ENCODE results near the gene RNF112.

The RNF112 gene

DNA sequence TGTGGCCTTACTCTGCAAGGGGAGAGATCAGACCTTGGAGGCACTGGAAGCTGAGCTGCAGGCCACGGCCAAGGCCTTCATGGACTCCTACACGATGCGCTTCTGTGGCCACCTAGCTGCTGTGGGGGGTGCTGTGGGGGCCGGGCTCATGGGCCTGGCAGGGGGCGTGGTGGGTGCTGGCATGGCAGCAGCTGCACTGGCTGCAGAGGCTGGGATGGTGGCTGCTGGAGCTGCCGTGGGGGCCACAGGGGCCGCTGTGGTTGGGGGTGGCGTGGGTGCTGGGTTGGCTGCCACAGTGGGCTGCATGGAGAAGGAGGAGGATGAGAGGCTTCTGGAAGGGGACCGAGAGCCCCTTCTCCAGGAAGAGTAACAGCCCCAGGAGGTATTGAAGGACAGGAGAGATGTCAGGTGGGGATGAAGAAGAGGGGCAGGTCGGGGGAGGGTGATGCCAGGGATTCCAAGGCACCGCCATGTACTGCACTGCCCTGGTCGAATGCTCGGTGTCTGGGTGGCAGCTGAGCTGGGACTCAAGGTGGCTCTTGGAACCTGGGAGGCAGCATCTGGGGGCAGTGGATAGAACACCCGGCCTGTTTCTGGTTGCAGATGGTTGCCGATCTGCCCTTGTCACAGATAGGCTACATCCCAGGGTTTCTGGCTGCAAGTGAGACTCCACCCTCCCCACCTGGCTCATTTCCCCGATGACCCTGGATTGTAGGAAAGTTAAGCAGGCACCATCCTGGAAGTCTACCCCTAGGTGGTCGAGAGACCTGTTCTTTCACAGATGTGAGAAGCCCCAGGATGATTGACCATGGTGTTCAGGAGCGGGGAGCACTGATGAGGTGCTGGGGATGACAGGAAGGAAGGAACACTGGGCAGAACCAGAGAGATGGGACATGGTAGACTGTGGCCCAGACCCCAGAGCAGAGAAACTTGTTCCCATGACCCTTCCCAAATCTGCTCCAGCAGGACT, 5.1 kb downstream of the RNF112 start:
- no peak for DNase-seq (ENCODE audit: low spot score)
- no peak for TF ChIP-seq CTCF (IDR thresholded peaks at IDR 0.05; ENCODE audit: extremely low read depth, missing control alignments)

- no peak for TF ChIP-seq CTCF (IDR thresholded peaks at IDR 0.05; ENCODE audit: extremely low read depth, missing control alignments)
These were observed 6.6 kb downstream of the RNF112 start for GRCh38 chr17:19417611-19418010.

DNA sequence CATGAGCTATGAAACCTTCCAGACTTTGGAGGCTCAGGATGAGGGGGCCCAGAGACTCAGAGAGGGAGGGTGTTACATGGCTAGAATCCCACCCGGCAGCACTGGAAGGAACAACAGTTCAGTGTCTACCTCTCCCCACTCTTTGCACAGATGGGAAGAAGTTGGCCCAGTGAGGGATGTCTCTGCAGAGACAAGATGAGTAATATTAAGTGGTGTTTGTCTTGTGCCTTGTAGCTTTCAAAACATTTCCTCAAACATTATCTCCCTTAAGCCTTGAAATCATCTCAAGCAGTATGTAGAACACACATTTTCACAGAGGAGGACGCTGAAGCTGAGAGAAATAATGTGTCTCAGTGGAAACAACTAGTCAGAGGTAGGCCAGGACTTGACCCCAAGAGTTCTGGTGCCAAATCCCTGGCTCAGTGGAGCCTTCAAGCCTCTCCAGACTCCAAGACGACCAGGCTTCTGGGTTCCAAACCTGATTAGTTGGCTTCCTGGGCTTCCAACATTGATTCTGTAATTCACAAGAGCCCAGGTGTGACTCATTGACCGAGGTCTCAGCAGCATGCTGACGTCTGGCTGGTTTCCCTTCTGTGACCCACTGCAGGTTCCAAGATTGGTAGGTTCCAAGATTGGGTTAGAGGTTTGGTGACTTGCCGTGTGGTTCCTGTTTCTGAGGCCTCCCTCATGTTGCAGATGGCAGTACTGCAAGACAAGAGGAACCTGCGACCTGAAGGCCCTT, 7.4 kb downstream of the RNF112 start:
- DNase-seq (ENCODE audit: low spot score): no peak

More at GRCh38 chr17:19417611-19418010, 6.6 kb downstream of the RNF112 start:
- no peak for DNase-seq (ENCODE audit: low spot score)

DNA sequence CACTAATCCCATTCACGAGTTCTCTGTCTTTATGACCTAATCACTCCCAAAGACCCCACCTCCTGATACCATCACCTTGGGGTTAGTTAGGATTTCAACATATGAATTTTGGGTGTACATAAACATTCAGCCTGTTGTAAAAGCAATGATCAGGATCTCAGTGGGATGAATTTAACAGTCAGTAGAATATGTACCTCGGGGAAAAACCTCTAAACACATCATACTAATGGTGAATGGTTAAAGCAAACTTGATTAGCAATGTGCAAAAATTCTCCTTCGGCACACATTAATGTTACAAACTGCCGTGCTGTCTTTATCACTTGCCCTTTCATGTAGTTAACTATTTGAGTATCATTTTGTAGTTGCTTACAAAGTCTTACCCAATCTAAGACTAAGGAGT, 10.2 kb downstream of the RNF112 start:
- DNase-seq (ENCODE audit: low spot score): no peak
- no peak for TF ChIP-seq CTCF (IDR thresholded peaks at IDR 0.05; ENCODE audit: extremely low read depth, missing control alignments)

More for the DNA sequence above, 7.4 kb downstream of the RNF112 start:
- TF ChIP-seq CTCF (IDR thresholded peaks at IDR 0.05; ENCODE audit: extremely low read depth, missing control alignments): no peak

- no peak for TF ChIP-seq CTCF (IDR thresholded peaks at IDR 0.05; ENCODE audit: extremely low read depth, missing control alignments)
- DNase-seq (ENCODE audit: low spot score): no peak
These were observed 10.9 kb downstream of the RNF112 start for GRCh38 chr17:19421926-19422325.

GRCh38 chr17:19424934-19425868, 14.2 kb downstream of the RNF112 start:
- no peak for TF ChIP-seq CTCF (IDR thresholded peaks at IDR 0.05; ENCODE audit: extremely low read depth, missing control alignments)
- DNase-seq (ENCODE audit: low spot score): no peak

Measured in GM20000 (cell line).